NCI-H1417 treated with DMSO at 0.1 percent for 48 hours (cell line): ENCODE results near the gene MRPS27.

Experiments
- DNase-seq: peaks from one replicate; lab custom pipeline; 2025; lab: John Stamatoyannopoulos, UW

The MRPS27 gene

GRCh38 chr5:72319976-72320752 lies at the start of gene MRPS27, which contains the start of gene PTCD2:
MRPS27 (minus strand) TSS chr5:72320240; CDS start chr5:72320221, 19 bp downstream.
PTCD2 (plus strand) TSS chr5:72320373; CDS start chr5:72320383, 10 bp downstream.
- DNase-seq, result peak; percentile 75

- DNase-seq, result no peak
These were observed 49.7 kb upstream of the MRPS27 start for GRCh38 chr5:72369711-72370110.

- no peak for DNase-seq
These were observed 49.3 kb upstream of the MRPS27 start for GRCh38 chr5:72369301-72369700.

GRCh38 chr5:72368271-72368670 lies 48.2 kb upstream of the MRPS27 start:
- DNase-seq, result no peak

- DNase-seq, result no peak
These were observed 46.4 kb upstream of the MRPS27 start for GRCh38 chr5:72366324-72366976.

- DNase-seq, result no peak
These were observed 44.9 kb upstream of the MRPS27 start for GRCh38 chr5:72364951-72365350.

- no peak for DNase-seq
These were observed 44.1 kb upstream of the MRPS27 start for GRCh38 chr5:72364171-72364570.

- DNase-seq, result no peak
These were observed 43.2 kb upstream of the MRPS27 start for GRCh38 chr5:72363166-72363802.

GRCh38 chr5:72359886-72360285 lies 39.8 kb upstream of the MRPS27 start:
- no peak for DNase-seq

- no peak for DNase-seq
These were observed 38.9 kb upstream of the MRPS27 start for GRCh38 chr5:72358925-72359324.

- no peak for DNase-seq
These were observed 36.3 kb upstream of the MRPS27 start for GRCh38 chr5:72356361-72356760.

- DNase-seq, result no peak
These were observed 35.8 kb upstream of the MRPS27 start for GRCh38 chr5:72355706-72356299.

GRCh38 chr5:72353046-72353445 lies 33.0 kb upstream of the MRPS27 start:
- no peak for DNase-seq

- DNase-seq, result no peak
These were observed 32.6 kb upstream of the MRPS27 start for GRCh38 chr5:72352616-72353015.

- DNase-seq, result no peak
These were observed 31.3 kb upstream of the MRPS27 start for GRCh38 chr5:72351376-72351775.

- DNase-seq, result no peak
These were observed 27.8 kb upstream of the MRPS27 start for GRCh38 chr5:72347801-72348308.

GRCh38 chr5:72346398-72346797 lies 26.4 kb upstream of the MRPS27 start:
- no peak for DNase-seq

- DNase-seq, result no peak
These were observed 18.7 kb upstream of the MRPS27 start for GRCh38 chr5:72338689-72339209.

GRCh38 chr5:72337159-72337558 lies 17.1 kb upstream of the MRPS27 start:
- no peak for DNase-seq

- DNase-seq, result no peak
These were observed 10.7 kb upstream of the MRPS27 start for GRCh38 chr5:72330712-72331111.

- no peak for DNase-seq
These were observed 8.1 kb upstream of the MRPS27 start for GRCh38 chr5:72328172-72328571.

- DNase-seq, result no peak
These were observed 6.2 kb upstream of the MRPS27 start for GRCh38 chr5:72326306-72326649.
